Loucy (cell line): ENCODE data around the gene FGF8.
A peak's percentile ranks its signal among the peaks of the same experiment; 100 is the strongest.

ENCODE experiments used
- H2AFZ ChIP-seq: fragments of 200-600 bp; sonication (generic); 2 replicates; pipeline ENCODE4 v1.6.0; 2016; ENCODE audit warnings: antibody characterized with exemption, mild to moderate bottlenecking, low read length, moderate library complexity
- H3F3A ChIP-seq: fragments of 200-600 bp; 2 replicates; pipeline ENCODE4 v1.6.0; 2016; ENCODE audit warnings: antibody characterized with exemption, low read depth, mild to moderate bottlenecking
- H3K27me3 ChIP-seq: fragments of 200-600 bp; sonication (generic); 2 replicates; pipeline ENCODE4 v1.6.1; 2014; ENCODE audit warnings: low read length, mild to moderate bottlenecking; ENCODE audit not compliant: insufficient read depth, poor library complexity, severe bottlenecking
- H3K36me3 ChIP-seq: fragments of 200-600 bp; sonication (generic); 2 replicates; pipeline ENCODE4 v1.6.1; 2016; ENCODE audit warnings: low read length; ENCODE audit not compliant: insufficient read depth
- H3K4me1 ChIP-seq: fragments of 200-600 bp; sonication (generic); 2 replicates; pipeline ENCODE4 v1.5.1; 2014; ENCODE audit warnings: low read length, mild to moderate bottlenecking; ENCODE audit not compliant: insufficient read depth, poor library complexity, severe bottlenecking
- H3K4me2 ChIP-seq: fragments of 200-600 bp; sonication (generic); 2 replicates; pipeline ENCODE4 v1.6.0; 2014; ENCODE audit warnings: antibody characterized with exemption, low read length, low read depth, mild to moderate bottlenecking; ENCODE audit not compliant: poor library complexity, severe bottlenecking
- H3K4me3 ChIP-seq: fragments of 200-600 bp; sonication (generic); 2 replicates; pipeline ENCODE4 v1.5.1; 2014; ENCODE audit warnings: low read length, mild to moderate bottlenecking, mixed read lengths; ENCODE audit not compliant: poor library complexity, severe bottlenecking
- H3K79me2 ChIP-seq: fragments of 200-600 bp; sonication (generic); 2 replicates; pipeline ENCODE4 v1.6.1; 2014; ENCODE audit warnings: low read length; ENCODE audit not compliant: insufficient read depth
- H3K9ac ChIP-seq: fragments of 200-600 bp; sonication (generic); 2 replicates; pipeline ENCODE4 v1.6.0; 2014; ENCODE audit warnings: mild to moderate bottlenecking, low read depth, low read length, moderate library complexity; ENCODE audit not compliant: poor library complexity, severe bottlenecking
- H3K9me2 ChIP-seq: fragments of 200-600 bp; sonication (generic); replicated peaks from 2 replicates; pipeline ENCODE4 v1.6.1; 2016; ENCODE audit warnings: low read depth, low read length, mixed read lengths
- H3K9me3 ChIP-seq: fragments of 200-600 bp; sonication (generic); 2 replicates; pipeline ENCODE4 v1.6.1; 2014; ENCODE audit warnings: mild to moderate bottlenecking, antibody characterized with exemption, low read length, low read depth; ENCODE audit not compliant: insufficient read depth
- H4K20me1 ChIP-seq: fragments of 200-600 bp; sonication (generic); 2 replicates; pipeline ENCODE4 v1.6.0; 2014; ENCODE audit warnings: antibody characterized with exemption, low read length, mild to moderate bottlenecking; ENCODE audit not compliant: insufficient read depth, poor library complexity, severe bottlenecking
- CTCF ChIP-seq: fragments of 200-600 bp; sonication (generic); conservative IDR thresholded peaks from 2 replicates; pipeline ENCODE4 v1.5.1; 2014; ENCODE audit warnings: mild to moderate bottlenecking, antibody characterized with exemption, low read length
- EZH2phosphoT487 ChIP-seq: fragments of 200-600 bp; IDR thresholded peaks from 2 replicates; pipeline ENCODE4 v1.6.1; 2018; ENCODE audit warnings: antibody characterized with exemption, mild to moderate bottlenecking, moderate library complexity, borderline replicate concordance

FGF8 gene

DNA sequence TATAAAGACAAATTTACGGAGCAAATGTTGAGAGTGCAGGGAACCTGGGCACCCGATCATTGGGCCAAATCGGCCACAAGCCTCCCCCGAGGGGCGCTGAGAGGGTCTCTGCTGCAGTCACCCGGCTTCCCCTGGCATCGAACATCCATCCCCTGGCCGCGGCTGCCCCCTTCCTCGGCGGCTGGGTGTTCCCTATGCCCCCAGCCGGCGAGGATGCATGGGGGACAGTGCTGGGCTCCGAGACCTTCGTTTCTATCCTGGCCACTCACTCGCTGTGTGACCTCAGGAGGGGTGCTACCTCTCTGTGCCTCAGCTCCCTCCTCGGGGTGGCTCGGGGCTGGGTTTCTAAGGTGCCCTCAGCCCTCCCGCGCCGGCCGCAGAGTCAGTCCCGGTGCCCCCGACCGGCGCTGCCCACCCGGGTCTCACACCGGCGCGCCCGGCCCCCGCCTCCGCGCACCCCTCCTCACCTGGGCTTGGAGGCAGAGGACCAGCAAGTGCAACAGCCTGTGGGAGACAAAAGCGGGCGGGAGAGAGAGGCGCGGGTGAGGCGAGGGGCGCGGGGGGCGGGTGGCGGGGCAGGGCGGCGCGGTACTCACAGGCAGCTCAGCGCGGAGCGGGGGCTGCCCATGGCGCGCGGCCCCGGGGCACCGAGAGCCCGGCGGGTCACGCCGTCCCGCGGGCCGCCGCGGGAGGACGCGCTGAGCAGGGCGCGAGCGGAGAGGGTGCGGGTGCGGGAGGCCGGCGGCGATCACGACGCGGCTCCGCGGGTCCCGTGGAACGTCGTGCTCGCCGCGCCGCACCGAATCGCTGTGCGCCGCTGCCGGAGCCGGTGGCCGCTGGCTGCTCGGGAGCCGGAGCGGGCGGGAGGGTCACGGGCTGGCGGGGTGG is at the start of gene FGF8:
Gene FGF8, minus strand, starts transcription at position 842 of the 888 bp plus-strand sequence. Its CDS starts 214 bp downstream, at position 628.
- H3K9me3 ChIP-seq, result no peaks in the 10 kb centered on the region
- H3K4me1 ChIP-seq, result no peaks in the 10 kb centered on the region
- H3K79me2 ChIP-seq, result no peaks in the 10 kb centered on the region
- no peak for TF ChIP-seq CTCF
- no peak within 1 kb of the TSS for H3K9ac ChIP-seq
- H3K4me3 ChIP-seq, result no peak within 1 kb of the TSS
- H3K36me3 ChIP-seq, result no peaks in the 10 kb centered on the region
- no peak within 1 kb of the TSS for H2AFZ ChIP-seq
- H3K9me2 ChIP-seq, result no peaks in the 10 kb centered on the region
- H3F3A ChIP-seq, result no peaks in the 10 kb centered on the region
- no peaks in the 10 kb centered on the region for H3K27me3 ChIP-seq
- H3K4me2 ChIP-seq, result no peak within 1 kb of the TSS
- peaks cover under 1% of the 10 kb centered on the region for H4K20me1 ChIP-seq

DNA sequence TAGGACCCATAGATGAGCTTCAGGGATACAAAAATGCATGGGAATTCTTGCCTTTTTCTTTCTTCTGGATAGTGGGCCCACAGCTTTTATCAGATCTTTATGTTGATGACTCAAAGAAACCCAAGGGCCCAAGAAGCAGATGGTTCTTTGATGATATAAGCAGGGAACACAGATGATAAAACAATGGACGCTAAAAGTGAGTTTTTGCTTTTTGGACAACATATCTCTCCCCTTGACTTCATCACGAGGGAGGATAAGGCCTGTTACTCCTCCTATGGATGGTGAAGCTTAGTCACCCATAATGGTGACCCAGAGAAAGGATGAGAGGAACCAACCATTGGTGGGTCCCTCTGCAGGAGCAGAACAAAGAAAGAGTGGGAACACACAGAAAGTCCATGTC is 48.8 kb upstream of the FGF8 start:
- Histone ChIP-seq H3K4me2 (no peak overlapping the region), H2AFZ (no peak overlapping the region), H3K36me3 (no peaks in the 10 kb centered on the region), H3K4me3 (no peak overlapping the region), H3K9me3 (no peaks in the 10 kb centered on the region), H3K9me2 (no peaks in the 10 kb centered on the region), H3K79me2 (peaks cover 6% of the 10 kb centered on the region), H3K4me1 (peaks cover 13% of the 10 kb centered on the region), H3K27me3 (no peaks in the 10 kb centered on the region), H3K9ac (no peak overlapping the region), H3F3A (peaks cover under 1% of the 10 kb centered on the region; the same call in 1 of the 2 replicates), H4K20me1 (no peaks in the 10 kb centered on the region)
- no peak for TF ChIP-seq EZH2phosphoT487
- no peak for TF ChIP-seq CTCF

GRCh38 chr10:101818872-101819633 is 43.1 kb upstream of the FGF8 start:
- Histone ChIP-seq H4K20me1 (peaks cover 40% of the 10 kb centered on the region), H3K4me2 (peak overlapping the region; percentile 90), H2AFZ (peak overlapping the region; percentile 86), H3K9me2 (no peaks in the 10 kb centered on the region), H3F3A (no peaks in the 10 kb centered on the region), H3K79me2 (peaks cover 57% of the 10 kb centered on the region), H3K4me1 (peaks cover 43% of the 10 kb centered on the region), H3K4me3 (peak overlapping the region; percentile 79), H3K9ac (peak overlapping the region; percentile 76), H3K9me3 (no peaks in the 10 kb centered on the region), H3K36me3 (no peaks in the 10 kb centered on the region), H3K27me3 (no peaks in the 10 kb centered on the region)
- TF ChIP-seq CTCF, result no peak
- no peak for TF ChIP-seq EZH2phosphoT487
